Gastrocnemius medialis (tissue), 4 donors: ENCODE measurements around the gene KCNH2.

Experiments used
- CTCF ChIP-seq, 5 experiments: fragments of 450-650 bp in 3 of 5; fragments of 200-600 bp in 2 of 5; sonication (generic) in 2 of 5; IDR thresholded peaks in 4 of 5; conservative IDR thresholded peaks in 1 of 5; 1 replicate in 4 of 5; 2 replicates in 1 of 5; pipeline ENCODE4 v1.5.1; 2016 to 2019; ENCODE audit warnings: antibody characterized with exemption in 5 of 5, mild to moderate bottlenecking in 3 of 5, moderate library complexity in 3 of 5
- POLR2A ChIP-seq, 2 donors: fragments of 450-650 bp; IDR thresholded peaks; one replicate each; pipeline ENCODE4 v1.6.1; 2017; ENCODE audit warnings: antibody characterized with exemption in 2 of 2, mild to moderate bottlenecking in 2 of 2, moderate library complexity in 2 of 2

- no peak for TF ChIP-seq CTCF (IDR thresholded peaks at IDR 0.05 in 4 of 5, conservative IDR thresholded peaks at IDR 0.05 in 1 of 5)
- TF ChIP-seq POLR2A (IDR thresholded peaks at IDR 0.05), result no peak
Observed at GRCh38 chr7:150912427-150912826, 65.7 kb downstream of the KCNH2 start.
